HCT116 (cell line): ENCODE measurements around the gene CA7. TPM values are rescaled to one million over a fixed set of nuclear protein-coding genes. Genes with fewer than 3 reads are reported as not detected.

Experiments used
- ATAC-seq: fragments of 200-7000 bp; cut with Tn5 transposase; 2 replicates; pipeline ENCODE4 v1.9.1; 2020; ENCODE audit warnings: mild to moderate bottlenecking, moderate library complexity
- BruUV-seq: library from RNA; stranded (reverse); fragments of 400-500 nt; replicated peaks from 2 replicates; lab custom pipeline; 2021; lab: Mats Ljungman, UMichigan
- CTCF ChIA-PET: fragments of 300-600 bp; sonication (Branson Sonifier 250); formaldehyde crosslinking; loops from one replicate; lab custom pipeline; 2021; ENCODE audit warnings: antibody characterized with exemption; lab: Charles Lee
- POLR2A ChIA-PET: fragments of 300-600, 350-600 bp; sonication (Branson Sonifier 250); formaldehyde crosslinking; loops from one replicate; lab custom pipeline; 2021; ENCODE audit warnings: antibody characterized with exemption; lab: Charles Lee
- RAD21 ChIA-PET, 2 experiments: fragments of 300-600 bp; sonication (Branson Sonifier 250); formaldehyde crosslinking; loops; one replicate each; lab custom pipeline; 2023; ENCODE audit warnings: low total read pairs in 2 of 2; ENCODE audit not compliant: uncharacterized antibody in 2 of 2, unreplicated experiment in 2 of 2, low non-redundant PET in 1 of 2; lab: Charles Lee
- DNase-seq: peaks from one replicate; pipeline ENCODE4 v3.0.0-alpha.2; 2010; ENCODE audit warnings: low read depth, low spot score
- H2AFZ ChIP-seq: fragments of 200-600 bp; shearing (Covaris generic), sonication (generic); 2 replicates; pipeline ENCODE4 v1.6.1; 2017; ENCODE audit warnings: low read depth, mixed run types, mixed read lengths, antibody characterized with exemption, low read length; ENCODE audit not compliant: poor library complexity, severe bottlenecking
- H3K27ac ChIP-seq: 2 replicates; pipeline ENCODE4 v1.5.1; 2012; ENCODE audit warnings: low read depth, low read length
- H3K27me3 ChIP-seq: fragments of 200-600 bp; sonication (generic); 2 replicates; pipeline ENCODE4 v1.6.1; 2016; ENCODE audit warnings: mixed run types, low read length, mixed read lengths; ENCODE audit not compliant: insufficient read depth
- H3K36me3 ChIP-seq, 2 experiments: fragments of 200-500 bp in 1 of 2; fragments of 200-600 bp in 1 of 2; sonication (Bioruptor generic) in 1 of 2; sonication (generic) in 1 of 2; 2 replicates each; pipeline versions ENCODE4 v1.5.1 to v1.6.1; 2014 to 2016; ENCODE audit warnings: low read length in 2 of 2, inconsistent platforms in 1 of 2, mixed read lengths in 1 of 2, mixed run types in 1 of 2; ENCODE audit not compliant: insufficient read depth in 2 of 2, control insufficient read depth in 1 of 2
- H3K4me1 ChIP-seq, 2 experiments: fragments of 200-600 bp in 1 of 2; sonication (generic) in 1 of 2; 2 replicates each; pipeline versions ENCODE4 v1.5.1 to v1.6.1; 2012 to 2017; ENCODE audit warnings: low read length in 2 of 2, inconsistent platforms in 1 of 2, mild to moderate bottlenecking in 1 of 2, mixed read lengths in 1 of 2, mixed run types in 1 of 2, moderate library complexity in 1 of 2; ENCODE audit not compliant: insufficient read depth in 2 of 2, control insufficient read depth in 1 of 2
- H3K4me2 ChIP-seq: fragments of 200-600 bp; sonication (generic); 2 replicates; pipeline ENCODE4 v1.6.1; 2017; ENCODE audit warnings: mixed run types, low read length, mixed read lengths
- H3K4me3 ChIP-seq, 2 experiments: fragments of 200-600 bp in 1 of 2; sonication (generic) in 1 of 2; replicated peaks in 1 of 2; 2 replicates each; pipeline ENCODE4 v1.5.1; 2011 to 2016; ENCODE audit warnings: low read length in 2 of 2, control low read depth in 1 of 2, low read depth in 1 of 2, mild to moderate bottlenecking in 1 of 2, mixed read lengths in 1 of 2, mixed run types in 1 of 2
- H3K79me2 ChIP-seq: fragments of 200-600 bp; sonication (generic); 2 replicates; pipeline ENCODE4 v1.6.1; 2017; ENCODE audit warnings: mild to moderate bottlenecking, mixed run types, low read length, moderate library complexity, mixed read lengths; ENCODE audit not compliant: insufficient read depth
- H3K9ac ChIP-seq: fragments of 200-600 bp; sonication (generic); 2 replicates; pipeline ENCODE4 v1.6.1; 2016; ENCODE audit warnings: low read length, mixed read lengths
- H3K9me2 ChIP-seq: fragments of 200-600 bp; sonication (generic), shearing (Covaris generic); 2 replicates; pipeline ENCODE4 v1.6.1; 2017; ENCODE audit warnings: mixed run types, mild to moderate bottlenecking, moderate library complexity; ENCODE audit not compliant: insufficient read depth
- H3K9me3 ChIP-seq, 2 experiments: fragments of 200-500 bp in 1 of 2; fragments of 200-600 bp in 1 of 2; sonication (Bioruptor generic) in 1 of 2; sonication (generic) in 1 of 2; 2 replicates each; pipeline ENCODE4 v1.6.1; 2014 to 2017; ENCODE audit warnings: low read length in 2 of 2, mixed read lengths in 2 of 2, inconsistent platforms in 1 of 2, low read depth in 1 of 2, mild to moderate bottlenecking in 1 of 2, mixed run types in 1 of 2, moderate library complexity in 1 of 2; ENCODE audit not compliant: control insufficient read depth in 1 of 2, insufficient read depth in 1 of 2
- H4K20me1 ChIP-seq: fragments of 200-600 bp; sonication (generic), shearing (Covaris generic); 2 replicates; pipeline ENCODE4 v1.6.1; 2017; ENCODE audit warnings: mixed run types, mild to moderate bottlenecking, moderate library complexity; ENCODE audit not compliant: insufficient read depth
- CBX3 ChIP-seq: IDR thresholded peaks from 2 replicates; pipeline ENCODE4 v1.6.1; 2012; ENCODE audit warnings: low read depth
- FOSL1 ChIP-seq: IDR thresholded peaks from 2 replicates; pipeline ENCODE4 v1.6.1; 2012; ENCODE audit warnings: low read depth
- SP1 ChIP-seq: IDR thresholded peaks from 2 replicates; pipeline ENCODE4 v1.6.1; 2012; ENCODE audit warnings: low read depth
- intact Hi-C: fragments of 100-400 bp; cut with micrococcal nuclease; formaldehyde crosslinking; loops from 2 replicates; pipeline ENCODE4 v1.10.0; 2022
- total RNA-seq: library from RNA; stranded (reverse); gene quantifications from one replicate; pipeline ENCODE4 v1.2.1, GENCODE V29; 2021; ENCODE audit not compliant: unreplicated experiment

The CA7 gene
- total RNA-seq, 1 experiment from 2014 or later: not detected

DNA sequence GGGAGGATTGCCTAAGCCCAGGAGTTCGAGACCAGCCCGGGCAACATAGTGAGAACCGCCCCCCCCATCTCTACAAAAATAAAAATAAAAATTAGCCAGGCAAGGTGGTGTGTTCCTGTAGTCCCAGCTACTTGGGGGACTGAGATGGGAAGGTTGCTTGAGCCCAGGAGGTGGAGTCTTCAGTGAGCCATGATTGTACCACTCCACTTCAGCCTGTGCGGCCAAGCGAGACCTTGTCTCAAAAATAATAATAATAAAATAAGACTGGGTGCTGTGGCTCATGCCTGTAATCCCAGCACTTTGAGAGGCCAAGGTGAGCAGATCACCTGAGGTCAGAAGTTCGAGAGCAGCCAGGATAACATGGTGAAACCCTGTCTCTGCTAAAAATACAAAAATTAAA lies 47.6 kb downstream of the CA7 start:
- Histone ChIP-seq H3K27ac (no peak overlapping the region), H3K36me3 (peaks cover 0 to under 1% of the 10 kb centered on the region in 2 experiments; a peak in 2 of 4 replicates), H3K27me3 (no peaks in the 10 kb centered on the region), H3K79me2 (no peaks in the 10 kb centered on the region; the same call in 1 of the 2 replicates), H4K20me1 (no peaks in the 10 kb centered on the region), H2AFZ (no peak overlapping the region), H3K9ac (no peak overlapping the region), H3K4me2 (no peak overlapping the region), H3K9me2 (no peaks in the 10 kb centered on the region), H3K4me3 (no peak overlapping the region), H3K4me1 (peaks cover 0 to 7% of the 10 kb centered on the region in 2 experiments; a peak in 1 of 4 replicates), H3K9me3 (no peaks in the 10 kb centered on the region)
- ChIA-PET CTCF (interaction anchor here (1.0 to 1.7 kb wide), 5 partner anchors 11 to 209 kb away, joined by 3 to 5 read pairs (median 4); partner anchors contain the start of gene PDP2), RAD21 (no interaction called here), POLR2A (no interaction called here)
- ATAC-seq: no peak
- intact Hi-C loops: loop anchor here (10.0 kb wide), 1 partner anchor 213 kb away; the partner anchor contains the start of gene PHAF1
- TF ChIP-seq CBX3: no peak
- TF ChIP-seq SP1: no peak
- no peak for DNase-seq
- no TSS peak for BruUV-seq

DNA sequence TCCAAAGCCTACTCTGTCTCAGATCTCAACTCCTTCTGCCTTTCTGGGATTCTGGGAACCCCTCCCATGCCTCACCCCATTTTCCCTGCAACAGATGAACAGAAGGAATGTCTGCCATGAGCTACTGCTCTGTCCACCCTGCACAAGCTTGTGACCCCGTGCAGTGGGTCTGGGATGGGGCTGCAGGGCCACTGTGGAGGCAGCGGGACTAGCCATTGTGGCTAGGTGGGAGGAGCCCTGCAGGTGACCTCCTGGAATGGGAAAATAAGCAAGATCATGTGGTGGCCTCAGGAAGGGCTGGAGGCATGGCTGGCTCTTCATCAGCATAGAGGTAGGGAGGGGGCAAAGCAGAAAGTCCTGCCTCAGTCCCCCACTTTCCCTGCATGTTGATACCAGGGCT lies 49.8 kb downstream of the CA7 start:
- Histone ChIP-seq H3K79me2 (no peaks in the 10 kb centered on the region), H3K4me1 (peaks cover 0 to 7% of the 10 kb centered on the region in 2 experiments; a peak in 1 of 4 replicates), H3K4me3 (no peak overlapping the region), H2AFZ (no peak overlapping the region), H3K4me2 (no peak overlapping the region), H3K9me3 (no peaks in the 10 kb centered on the region), H3K9me2 (no peaks in the 10 kb centered on the region), H3K27me3 (no peaks in the 10 kb centered on the region), H3K27ac (no peak overlapping the region), H3K36me3 (no peaks in the 10 kb centered on the region; a peak in 1 of 4 replicates), H3K9ac (no peak overlapping the region), H4K20me1 (no peaks in the 10 kb centered on the region)
- DNase-seq (no peak), ATAC-seq (no peak)
- no TSS peak for BruUV-seq
- TF ChIP-seq FOSL1: no peak
- POLR2A ChIA-PET: no interaction called here
- RAD21 ChIA-PET: no interaction called here
- intact Hi-C loops: loop anchor here (2.0 to 10.0 kb wide), 2 partner anchors 121 to 211 kb away; partner anchors contain the start of gene PHAF1
- CTCF ChIA-PET: interaction anchor here (1.5 to 2.1 kb wide), 2 partner anchors 261 to 305 kb away, joined by 6 to 8 read pairs; partner anchors contain the start of gene ELMO3
